HG03520 (cell line): ENCODE data around the gene TDRD10.

ENCODE experiments used
- ATAC-seq: cut with Tn5 transposase; IDR thresholded peaks from one replicate; pipeline ENCODE4 v1.9.1; 2021; ENCODE audit warnings: mild to moderate bottlenecking, moderate library complexity; ENCODE audit not compliant: unreplicated experiment

Gene TDRD10, protein sequence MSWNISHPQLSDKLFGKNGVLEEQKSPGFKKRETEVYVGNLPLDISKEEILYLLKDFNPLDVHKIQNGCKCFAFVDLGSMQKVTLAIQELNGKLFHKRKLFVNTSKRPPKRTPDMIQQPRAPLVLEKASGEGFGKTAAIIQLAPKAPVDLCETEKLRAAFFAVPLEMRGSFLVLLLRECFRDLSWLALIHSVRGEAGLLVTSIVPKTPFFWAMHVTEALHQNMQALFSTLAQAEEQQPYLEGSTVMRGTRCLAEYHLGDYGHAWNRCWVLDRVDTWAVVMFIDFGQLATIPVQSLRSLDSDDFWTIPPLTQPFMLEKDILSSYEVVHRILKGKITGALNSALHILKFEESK

DNA sequence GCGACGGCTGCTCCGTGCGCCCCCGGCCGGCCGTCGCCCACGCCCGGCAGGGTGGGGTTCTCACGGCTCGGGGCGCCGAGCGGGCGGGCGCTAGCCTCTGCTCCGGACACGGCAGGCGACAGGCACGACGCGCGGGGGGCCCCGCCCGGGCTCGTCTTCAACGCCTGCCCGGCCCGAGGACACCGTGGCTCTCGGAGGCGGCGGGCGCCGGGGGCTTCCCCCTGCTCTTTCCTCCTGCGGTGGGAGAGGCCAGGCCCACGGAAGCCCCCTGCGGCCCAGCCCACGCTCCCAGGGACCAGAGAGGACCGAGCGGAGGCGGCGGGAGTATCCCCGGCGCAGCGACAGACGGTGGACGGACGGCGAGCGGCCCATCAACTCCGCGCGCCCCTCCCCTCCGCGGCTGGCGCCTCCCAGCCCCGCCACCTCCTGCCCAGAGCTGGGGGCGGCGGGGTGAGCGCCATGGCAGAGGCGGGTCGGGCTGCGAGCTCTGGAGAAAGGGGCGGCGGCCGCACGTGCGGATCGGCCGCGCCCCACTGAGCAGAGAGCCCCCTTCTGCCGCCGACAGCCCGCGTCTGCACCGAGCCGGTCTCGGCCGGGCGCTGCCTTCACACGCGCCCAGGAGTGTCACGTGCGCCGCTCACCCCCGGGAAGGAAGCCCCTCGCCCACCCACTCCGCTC lies at the start of gene TDRD10, which contains the start of gene SHE:
TDRD10 (plus strand) TSS at position 154 of the 678 bp plus-strand sequence. CDS start 4,685 bp downstream, outside the sequence.
SHE (minus strand) TSS at position 347 of the 678 bp plus-strand sequence. CDS start 386 bp downstream, outside the sequence.
- no peak for ATAC-seq

DNA sequence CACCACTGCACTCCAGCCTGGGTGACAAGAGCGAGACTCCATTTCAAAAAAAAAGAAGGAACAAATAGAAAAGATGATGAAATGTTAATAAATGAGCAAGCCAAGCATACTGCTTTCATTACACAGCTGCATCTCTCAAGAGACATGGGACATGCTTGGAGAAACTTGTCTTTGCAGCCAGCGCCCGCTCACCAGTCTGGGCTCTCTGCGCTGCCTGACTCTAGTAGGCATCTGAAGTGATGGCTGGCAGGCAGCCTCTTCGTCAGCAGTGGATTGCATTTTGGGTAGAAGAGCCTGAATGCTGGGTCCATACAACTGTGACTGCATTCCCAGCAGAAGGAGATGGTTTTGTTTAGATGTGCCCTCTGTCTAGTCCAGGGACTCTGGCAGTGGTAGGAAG lies 48.9 kb upstream of the TDRD10 start:
- ATAC-seq, result no peak

DNA sequence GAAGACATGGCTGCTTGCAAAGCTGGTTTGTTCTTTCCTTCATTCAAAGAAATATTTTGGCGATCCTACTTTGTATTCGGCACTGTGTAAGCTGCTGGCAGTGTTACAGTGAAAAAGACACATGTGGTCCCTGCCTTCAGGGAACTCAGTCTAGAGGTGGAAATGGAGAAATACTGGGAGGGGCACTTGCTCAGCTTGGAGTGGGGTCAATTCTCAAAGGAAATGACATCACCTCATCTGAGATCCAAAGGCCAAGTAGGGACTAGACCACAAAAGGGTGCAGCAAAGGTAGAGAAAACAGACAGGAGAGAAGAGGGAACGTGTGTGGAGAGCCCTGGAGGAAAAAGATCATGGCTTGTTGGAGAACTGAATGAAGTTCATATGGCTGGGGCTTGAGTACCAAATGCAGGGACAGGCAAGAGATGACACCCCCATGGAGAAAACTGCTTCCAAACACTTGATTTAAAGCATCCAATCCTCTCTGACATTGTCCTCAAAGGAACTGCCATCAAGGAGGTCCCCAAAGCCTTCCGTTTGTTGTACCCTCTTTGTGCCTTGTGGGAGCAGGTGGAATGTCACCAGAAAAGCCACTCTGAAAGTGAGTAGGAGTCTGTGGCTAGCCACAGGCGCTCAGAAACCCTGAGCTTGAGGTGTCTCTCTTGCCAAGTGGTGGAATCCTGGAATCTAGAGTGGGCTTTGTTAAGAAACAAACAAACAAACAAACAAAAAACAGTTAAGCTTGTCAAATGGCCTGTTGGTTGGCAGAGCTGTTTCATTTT lies 48.3 kb upstream of the TDRD10 start:
- ATAC-seq, result no peak

DNA sequence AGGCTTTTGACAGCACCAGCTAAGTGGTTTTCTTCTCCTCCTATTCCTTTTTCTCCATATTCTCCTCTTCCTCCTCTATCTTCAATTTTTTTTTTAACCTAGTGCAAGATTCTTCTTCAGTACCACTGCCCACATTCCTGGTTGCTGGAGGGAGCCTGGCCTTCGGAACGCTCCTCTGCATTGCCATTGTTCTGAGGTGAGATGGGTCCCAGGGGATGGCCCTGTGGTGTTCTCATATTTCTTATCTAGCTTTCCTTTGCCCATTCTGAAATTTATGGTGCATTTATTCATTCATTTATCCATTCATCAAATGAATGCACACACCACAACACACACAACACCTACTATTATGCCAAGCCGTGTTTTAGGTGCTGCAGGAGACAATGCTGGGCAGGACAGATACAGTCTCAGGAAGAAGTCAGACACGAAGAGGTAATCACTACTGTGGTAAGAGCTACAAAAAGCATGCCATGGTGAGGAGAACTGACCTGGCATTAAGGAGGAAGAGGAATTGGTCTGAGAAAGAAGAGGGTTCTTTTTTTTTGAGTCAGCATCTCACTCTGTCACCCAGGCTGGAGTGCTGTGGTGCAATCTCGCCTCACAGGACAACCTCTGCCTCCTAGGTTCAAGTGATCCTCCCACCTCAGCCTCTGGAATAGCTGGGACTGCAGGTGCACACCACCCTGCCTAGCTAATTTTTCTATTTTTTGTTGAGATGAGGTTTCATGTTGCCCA lies 47.5 kb upstream of the TDRD10 start:
- no peak for ATAC-seq

DNA sequence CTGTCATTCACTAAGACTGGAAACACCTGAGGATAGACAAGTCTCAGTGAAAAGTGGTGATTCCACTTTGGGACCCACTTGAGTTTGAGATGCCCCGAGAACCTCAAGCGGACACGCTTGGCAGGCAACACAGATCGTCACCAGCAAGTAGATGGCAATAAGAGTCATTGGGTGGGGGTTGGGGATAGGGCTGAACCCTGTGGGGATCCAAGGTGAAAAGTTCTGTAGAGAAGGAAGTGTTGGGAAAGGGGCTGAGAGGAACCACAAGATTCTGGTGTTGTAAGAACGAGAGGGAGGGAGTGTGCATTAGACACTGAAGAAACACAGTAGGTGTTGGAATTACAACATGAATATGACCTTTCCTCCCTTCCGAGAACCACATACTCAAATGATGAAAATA lies 45.4 kb upstream of the TDRD10 start:
- ATAC-seq, result no peak

DNA sequence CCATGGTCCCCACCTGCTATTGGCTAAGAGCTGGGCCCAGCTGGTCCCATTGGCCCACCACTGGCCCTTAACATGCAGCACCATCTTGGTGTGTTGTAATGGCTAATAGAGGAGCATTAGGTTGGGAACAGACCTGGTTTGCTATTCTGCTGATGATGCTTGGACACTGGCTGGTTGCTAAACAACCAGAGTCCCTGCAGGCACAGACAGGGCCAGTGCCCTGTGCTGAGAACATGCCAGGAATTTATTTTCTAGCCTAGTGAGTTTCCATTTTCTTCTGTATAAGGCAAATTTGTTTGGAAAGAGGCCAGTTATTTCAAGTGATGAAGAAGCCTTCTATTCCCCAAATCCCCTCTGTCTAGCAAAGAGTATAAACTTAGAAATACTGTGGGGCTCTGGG lies 42.9 kb upstream of the TDRD10 start:
- no peak for ATAC-seq

DNA sequence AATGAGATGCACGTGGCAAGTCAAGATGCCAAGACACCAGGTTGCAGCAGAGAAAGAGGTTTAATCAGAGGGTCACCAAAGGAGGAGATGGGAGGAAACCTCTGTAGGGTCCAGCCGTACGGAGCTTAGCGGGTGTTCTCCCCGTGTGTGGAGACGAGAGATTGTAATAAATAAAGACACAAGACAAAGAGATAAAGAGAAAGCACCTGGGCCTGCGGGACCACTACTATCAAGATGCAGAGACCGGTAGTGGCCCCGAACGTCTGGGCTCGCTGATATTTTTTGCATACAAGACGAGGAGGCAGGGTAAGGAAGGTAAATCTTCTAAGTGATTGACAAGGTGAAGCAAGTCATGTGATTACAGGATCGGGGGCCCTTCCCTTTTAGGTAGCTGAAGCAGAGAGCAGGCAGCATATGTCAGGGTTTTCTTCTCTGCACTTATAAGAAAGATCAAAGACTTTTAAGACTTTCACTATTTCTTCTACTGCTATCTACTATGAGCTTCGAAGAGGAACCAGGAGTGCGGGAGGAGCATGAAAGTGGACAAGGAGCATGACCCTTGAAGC lies 41.2 kb upstream of the TDRD10 start:
- ATAC-seq, result no peak

DNA sequence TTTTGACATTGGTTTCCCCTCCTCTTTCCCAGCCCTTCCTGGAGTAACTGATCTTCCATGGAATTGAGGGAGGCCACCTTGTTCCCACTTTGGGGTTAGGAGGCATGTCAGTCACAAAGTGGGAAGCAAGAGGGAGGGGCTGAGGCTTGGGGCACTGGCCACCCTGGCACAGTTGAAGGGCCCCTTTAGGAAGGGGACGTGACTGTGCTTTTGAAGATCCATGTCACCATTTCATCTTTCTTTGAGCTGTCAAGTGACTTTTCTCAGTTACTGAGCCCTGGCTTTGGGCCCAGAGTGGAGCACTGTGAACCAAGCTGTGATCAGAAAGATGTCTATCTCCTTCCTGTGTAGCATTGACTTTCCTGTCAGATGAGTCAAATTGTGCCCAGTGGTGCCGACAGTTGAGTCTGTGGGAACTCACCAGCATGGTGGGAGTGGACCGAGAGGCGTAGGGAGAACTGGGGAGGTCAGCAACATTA lies 38.5 kb upstream of the TDRD10 start:
- no peak for ATAC-seq

DNA sequence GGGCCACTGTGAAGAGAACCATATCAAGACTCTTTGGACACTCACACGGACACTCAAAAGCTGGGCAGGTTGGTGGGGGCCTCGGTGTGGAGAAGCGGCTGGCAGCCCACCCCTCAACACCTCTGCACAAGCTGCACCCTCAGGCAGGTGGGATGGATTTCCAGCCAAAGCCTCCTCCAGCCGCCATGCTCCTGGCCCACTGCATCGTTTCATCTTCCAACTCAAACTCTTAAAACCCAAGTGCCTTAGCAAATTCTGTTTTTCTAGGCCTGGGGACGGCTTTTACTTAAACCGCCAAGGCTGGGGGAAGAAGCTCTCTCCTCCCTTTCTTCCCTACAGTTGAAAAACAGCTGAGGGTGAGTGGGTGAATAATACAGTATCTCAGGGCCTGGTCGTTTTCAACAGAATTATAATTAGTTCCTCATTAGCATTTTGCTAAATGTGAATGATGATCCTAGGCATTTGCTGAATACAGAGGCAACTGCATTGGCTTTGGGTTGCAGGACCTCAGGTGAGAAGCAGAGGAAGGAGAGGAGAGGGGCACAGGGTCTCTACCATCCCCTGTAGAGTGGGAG lies 36.3 kb upstream of the TDRD10 start:
- ATAC-seq, result no peak

DNA sequence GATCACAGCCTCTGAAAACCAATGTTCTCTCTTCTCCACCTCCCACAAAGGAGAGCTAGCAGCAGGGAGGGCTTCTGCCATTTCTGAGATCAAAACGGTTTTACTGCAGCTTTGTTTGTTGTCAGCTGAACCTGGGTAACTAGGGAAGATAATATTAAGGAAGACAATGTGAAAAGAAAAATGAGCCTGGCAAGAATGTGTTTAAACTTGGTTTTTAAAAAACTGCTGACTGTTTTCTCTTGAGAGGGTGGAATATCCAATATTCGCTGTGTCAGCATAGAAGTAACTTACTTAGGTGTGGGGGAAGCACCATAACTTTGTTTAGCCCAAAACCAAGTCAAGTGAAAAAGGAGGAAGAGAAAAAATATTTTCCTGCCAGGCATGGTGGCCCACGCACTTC lies 35.8 kb upstream of the TDRD10 start:
- ATAC-seq, result no peak

DNA sequence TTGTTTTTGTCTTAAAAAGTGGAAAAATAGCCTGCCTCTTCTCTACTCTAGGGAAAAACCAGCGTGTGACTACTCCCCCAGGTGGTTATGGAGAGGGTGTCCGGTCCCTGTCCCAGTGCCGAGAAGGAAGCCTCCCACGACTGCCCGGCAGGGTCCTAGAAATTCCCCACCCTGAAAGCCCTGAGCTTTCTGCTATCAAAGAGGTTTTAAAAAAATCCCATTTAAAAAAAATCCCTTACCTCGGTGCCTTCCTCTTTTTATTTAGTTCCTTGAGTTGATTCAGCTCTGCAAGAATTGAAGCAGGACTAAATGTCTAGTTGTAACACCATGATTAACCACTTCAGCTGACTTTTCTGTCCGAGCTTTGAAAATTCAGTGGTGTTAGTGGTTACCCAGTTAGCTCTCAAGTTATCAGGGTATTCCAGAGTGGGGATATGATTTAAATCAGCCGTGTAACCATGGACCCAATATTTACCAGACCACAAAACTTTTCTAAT lies 35.0 kb upstream of the TDRD10 start:
- no peak for ATAC-seq

DNA sequence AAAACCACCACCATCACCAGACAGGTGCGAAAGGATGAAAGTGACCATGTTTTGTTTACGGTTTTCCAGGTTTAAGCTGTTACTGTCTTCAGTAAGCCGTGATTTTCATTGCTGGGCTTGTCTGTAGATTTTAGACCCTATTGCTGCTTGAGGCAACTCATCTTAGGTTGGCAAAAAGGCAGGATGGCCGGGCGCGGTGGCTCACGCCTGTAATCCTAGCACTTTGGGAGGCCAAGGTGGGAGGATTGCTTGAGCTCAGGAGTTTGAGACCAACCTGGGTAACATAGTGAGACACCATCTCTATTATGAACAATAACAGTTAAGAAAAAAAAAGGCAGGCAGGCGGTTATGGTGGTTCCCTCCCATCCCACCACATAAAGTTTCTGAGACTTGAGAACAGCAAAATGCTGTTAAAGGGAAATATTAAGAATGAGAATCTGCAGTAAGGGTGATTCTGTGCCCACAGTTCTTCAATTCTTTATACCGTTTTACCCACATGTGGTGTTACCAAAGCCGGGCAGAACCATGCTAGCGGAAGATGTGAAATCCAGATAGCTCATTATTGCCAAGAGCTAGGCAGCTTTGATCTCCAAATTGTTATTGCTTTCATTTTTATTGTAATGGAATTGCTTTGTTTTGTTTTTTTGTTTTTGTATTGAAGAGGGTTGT lies 34.5 kb upstream of the TDRD10 start:
- no peak for ATAC-seq

DNA sequence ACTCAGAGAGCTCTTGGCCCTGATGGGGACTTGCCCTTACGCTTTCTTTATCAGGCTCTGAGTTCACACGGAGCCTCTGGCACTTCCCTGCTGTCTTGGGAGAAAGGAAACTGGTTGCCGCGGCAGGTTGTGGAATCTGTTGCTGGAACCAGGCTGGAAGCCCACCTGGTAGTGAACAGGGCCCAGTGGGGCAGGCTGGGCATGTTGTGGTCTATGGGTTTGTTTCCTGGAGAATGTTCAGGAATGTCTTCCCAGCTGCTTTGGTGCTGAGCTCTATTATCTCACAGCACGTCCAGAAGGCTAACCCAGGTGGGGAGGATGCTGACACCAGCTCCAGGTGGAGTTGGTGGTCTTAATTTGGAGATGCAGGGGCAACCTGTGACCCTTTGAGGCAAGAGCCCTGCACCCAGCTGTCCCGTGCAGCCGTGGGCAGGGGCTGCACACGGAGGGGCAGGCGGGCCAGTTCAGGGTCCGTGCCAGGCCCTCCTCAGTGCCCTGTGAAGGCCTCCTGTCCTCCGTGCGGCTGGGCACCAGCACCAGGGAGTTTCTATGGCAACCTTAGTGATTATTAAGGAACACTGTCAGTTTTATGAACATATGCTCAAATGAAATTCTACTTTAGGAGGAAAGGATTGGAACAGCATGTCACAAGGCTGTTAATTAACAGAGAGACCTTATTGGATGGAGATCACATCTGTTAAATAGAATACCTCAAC lies 33.3 kb upstream of the TDRD10 start:
- ATAC-seq, result no peak

DNA sequence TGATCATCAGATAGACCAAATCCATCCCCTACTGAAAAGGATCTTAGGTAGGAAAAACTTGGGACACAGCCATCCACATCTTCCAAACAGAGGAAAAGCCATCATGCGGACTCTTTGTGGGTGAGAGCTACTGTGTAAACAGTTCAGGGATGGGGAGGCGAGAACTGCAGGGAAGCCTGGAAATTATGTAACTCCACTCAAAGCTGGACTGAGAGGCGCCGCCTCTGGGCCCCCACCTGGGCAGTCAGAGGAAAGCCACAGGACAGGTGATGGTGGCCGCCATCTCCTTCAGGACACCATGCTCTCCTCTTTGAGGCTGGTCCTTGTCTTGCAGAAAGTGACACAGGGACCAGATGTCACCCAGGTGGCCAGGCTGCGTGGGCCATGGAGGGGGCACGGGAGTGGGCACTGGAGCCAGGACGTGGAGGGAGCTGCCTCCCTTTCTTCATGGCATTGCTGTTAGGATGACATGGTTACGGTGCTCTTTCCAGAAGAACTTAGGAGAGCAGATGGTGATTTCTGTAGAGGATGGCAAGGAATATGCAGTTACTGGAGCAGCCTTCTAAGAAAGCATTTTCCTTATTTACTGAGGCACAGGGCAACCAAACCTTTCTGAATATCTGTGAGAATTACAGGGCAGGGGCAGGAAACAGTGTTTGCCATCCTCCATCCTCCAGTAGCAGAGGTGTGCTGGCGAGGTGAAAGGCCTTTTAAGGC lies 32.0 kb upstream of the TDRD10 start:
- ATAC-seq, result no peak

DNA sequence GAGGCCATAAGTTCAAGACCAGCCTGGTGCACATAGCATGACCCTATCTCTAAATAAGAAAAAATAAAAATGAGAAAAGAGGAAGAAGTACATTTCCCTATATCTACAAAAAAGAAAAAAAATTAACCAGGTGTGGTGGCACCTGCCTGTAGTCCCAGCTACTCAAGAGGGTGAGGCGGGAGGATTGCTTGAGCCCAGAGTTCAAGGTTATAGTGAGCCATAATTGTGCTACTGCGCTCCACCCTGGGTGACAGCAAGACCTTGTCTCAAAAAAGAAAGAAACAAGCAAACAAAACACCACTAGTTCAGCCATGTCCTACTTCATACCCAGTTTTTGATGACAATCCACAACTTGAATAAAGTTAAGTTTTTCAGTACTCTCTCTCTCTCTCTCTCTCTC lies 30.7 kb upstream of the TDRD10 start:
- no peak for ATAC-seq

DNA sequence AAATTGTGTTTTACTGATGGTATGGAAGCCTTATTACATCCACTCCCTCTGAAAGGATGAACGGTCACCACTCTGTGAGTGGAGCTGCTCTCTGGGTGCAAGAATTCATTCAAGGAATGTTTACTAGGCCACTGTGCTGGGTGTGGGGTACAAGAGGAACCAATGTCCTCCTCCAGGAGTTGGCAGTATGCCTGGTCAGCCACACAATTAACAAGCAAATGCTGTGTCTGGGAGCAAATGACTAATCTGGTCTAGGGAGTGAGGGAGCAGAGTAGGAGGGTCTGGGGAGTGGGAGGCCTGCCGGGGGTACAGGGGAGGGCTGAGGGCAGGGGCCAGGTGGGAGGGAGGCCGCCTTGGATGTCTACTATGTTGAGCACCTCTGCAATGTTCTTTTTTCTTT lies 27.2 kb upstream of the TDRD10 start:
- no peak for ATAC-seq

DNA sequence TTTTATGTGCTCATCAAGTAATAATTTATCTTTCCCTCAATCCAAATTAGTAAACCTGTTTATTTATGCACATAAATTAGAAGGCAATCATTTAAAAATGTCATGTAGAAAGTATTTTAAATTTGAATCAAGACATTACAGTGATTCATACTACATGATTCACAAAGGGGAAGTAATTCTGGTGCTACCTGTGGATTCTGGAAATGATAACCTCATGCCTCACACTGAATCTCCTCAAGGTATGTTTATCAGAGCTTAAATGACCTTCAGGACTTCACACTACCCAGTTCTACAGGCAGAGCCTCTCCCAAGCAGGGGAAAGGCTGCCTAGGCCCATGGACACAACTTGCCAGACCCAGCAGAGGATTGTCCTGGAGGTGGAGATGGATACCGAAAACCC lies 25.2 kb upstream of the TDRD10 start:
- no peak for ATAC-seq

DNA sequence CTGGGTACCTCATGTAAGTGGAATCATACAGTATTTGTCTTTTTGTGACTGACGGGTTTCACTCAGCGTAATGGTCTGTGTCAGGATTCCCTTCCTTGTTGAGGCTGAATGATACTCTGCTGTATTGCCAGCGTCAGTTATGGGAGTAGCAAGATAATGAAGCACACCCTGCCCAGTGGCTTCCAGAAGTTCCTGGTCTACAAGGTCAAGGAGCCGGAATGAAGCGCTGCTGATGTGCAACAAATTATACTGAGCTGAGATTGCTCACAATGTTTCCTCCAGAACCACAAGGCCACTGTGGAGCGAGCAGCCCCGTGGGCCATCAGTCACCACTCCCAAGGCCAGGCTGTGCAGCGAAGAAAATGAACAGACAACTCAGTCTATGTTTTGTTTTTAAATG lies 24.0 kb upstream of the TDRD10 start:
- no peak for ATAC-seq
